ENCODE data around the gene CELF2. TPM values are rescaled to one million over a fixed set of nuclear protein-coding genes. Genes with fewer than 3 reads are reported as not detected.
"Not testable (repeated sequence)": the region's sequence is repeated elsewhere in the genome, so short reads cannot be mapped to it uniquely, and the experiment has no call there.

Gene CELF2
- total RNA-seq, 1 donor = 135 TPM

- Histone ChIP-seq H3K4me3 (ENCODE audit: low read length) (no peak overlapping the region), H3K4me1 (ENCODE audit: insufficient read depth, low read length) (peaks cover 6% of the 10 kb centered on the region), H3K27me3 (ENCODE audit: insufficient read depth, low read length) (no peaks in the 10 kb centered on the region), H3K9me3 (ENCODE audit: low read depth, low read length) (no peaks in the 10 kb centered on the region)
These were observed 89.1 kb downstream of the CELF2 start for GRCh38 chr10:11106621-11107374.

DNA sequence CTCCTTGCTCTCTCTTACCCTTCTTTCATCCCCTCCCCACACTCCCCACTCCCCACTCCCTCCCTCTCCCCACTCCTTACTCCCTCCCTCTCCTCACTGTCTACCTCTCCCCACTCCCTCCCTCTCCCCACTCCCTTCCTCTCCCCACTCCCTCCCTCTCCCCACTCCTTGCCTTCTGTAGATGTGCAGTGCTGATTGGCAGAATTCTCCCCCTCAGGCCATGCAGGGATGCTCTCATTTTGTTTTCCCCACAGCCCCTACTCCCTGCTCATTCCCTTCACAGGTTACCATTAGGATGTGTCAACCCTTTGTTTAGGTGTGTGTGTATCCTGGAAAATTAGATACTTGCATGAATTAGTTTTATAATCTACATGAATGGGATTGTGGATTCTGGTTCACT lies 90.3 kb downstream of the CELF2 start:
- Histone ChIP-seq H3K4me3 (ENCODE audit: low read length) (no peak overlapping the region), H3K27me3 (ENCODE audit: insufficient read depth, low read length) (no peaks in the 10 kb centered on the region), H3K4me1 (ENCODE audit: insufficient read depth, low read length) (peaks cover 6% of the 10 kb centered on the region), H3K9me3 (ENCODE audit: low read depth, low read length) (no peaks in the 10 kb centered on the region)

- peaks cover 9% of the 10 kb centered on the region for H3K4me1 ChIP-seq (ENCODE audit: insufficient read depth, low read length)
- H3K9me3 ChIP-seq (ENCODE audit: low read depth, low read length) = no peaks in the 10 kb centered on the region
- no peaks in the 10 kb centered on the region for H3K27me3 ChIP-seq (ENCODE audit: insufficient read depth, low read length)
- H3K4me3 ChIP-seq (ENCODE audit: low read length) = no peak overlapping the region
These were observed 90.7 kb downstream of the CELF2 start for GRCh38 chr10:11108356-11108755.

DNA sequence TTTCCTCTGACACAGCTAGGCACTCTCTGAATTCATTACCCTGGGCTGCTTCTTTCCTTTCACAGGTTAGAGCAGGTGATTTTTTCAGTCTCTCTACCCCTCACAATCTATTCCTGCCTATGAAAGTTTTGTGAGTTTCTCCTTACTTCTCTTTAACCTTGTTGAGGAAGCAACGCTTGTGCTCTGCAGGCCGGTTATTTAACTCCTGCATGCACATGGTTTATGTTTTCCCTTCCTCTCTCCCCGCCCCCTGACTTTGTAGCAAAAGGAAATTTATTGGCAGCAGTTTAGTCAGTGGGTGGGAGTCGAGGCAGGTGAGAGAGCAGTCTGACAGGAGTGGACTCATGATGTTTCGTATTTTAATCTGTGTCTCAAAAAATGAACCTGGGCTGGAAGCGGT lies 91.9 kb downstream of the CELF2 start:
- H3K4me3 ChIP-seq (ENCODE audit: low read length) = no peak overlapping the region
- H3K27me3 ChIP-seq (ENCODE audit: insufficient read depth, low read length) = no peaks in the 10 kb centered on the region
- no peaks in the 10 kb centered on the region for H3K9me3 ChIP-seq (ENCODE audit: low read depth, low read length)
- peaks cover 13% of the 10 kb centered on the region for H3K4me1 ChIP-seq (ENCODE audit: insufficient read depth, low read length)

DNA sequence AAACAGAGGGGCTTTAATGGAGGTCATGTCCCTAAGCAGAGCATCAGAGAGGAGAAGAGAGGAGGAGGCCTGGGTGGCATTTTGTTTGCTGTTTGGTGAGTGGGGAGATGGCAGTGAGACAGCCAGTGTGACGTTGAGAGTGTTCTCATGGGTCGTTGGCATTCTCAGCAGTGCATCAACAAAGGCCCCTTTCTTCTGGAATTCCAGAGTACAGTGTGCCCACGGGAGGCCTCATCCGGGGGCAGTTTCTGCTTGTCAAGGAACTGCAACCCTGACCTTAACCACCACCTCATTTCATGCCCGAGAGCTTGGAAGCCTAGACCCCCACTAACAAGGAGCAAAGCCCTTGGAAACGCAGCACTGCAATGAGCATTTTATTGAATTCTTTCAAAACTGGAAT lies 92.9 kb downstream of the CELF2 start:
- peaks cover 8% of the 10 kb centered on the region for H3K4me1 ChIP-seq (ENCODE audit: insufficient read depth, low read length)
- H3K27me3 ChIP-seq (ENCODE audit: insufficient read depth, low read length) = no peaks in the 10 kb centered on the region
- H3K9me3 ChIP-seq (ENCODE audit: low read depth, low read length) = no peaks in the 10 kb centered on the region
- H3K4me3 ChIP-seq (ENCODE audit: low read length) = no peak overlapping the region

- no peak overlapping the region for H3K4me3 ChIP-seq (ENCODE audit: low read length)
- H3K9me3 ChIP-seq (ENCODE audit: low read depth, low read length) = no peaks in the 10 kb centered on the region
- H3K4me1 ChIP-seq (ENCODE audit: insufficient read depth, low read length) = peaks cover 8% of the 10 kb centered on the region
- H3K27me3 ChIP-seq (ENCODE audit: insufficient read depth, low read length) = no peaks in the 10 kb centered on the region
These were observed 93.8 kb downstream of the CELF2 start for GRCh38 chr10:11111490-11111889.

DNA sequence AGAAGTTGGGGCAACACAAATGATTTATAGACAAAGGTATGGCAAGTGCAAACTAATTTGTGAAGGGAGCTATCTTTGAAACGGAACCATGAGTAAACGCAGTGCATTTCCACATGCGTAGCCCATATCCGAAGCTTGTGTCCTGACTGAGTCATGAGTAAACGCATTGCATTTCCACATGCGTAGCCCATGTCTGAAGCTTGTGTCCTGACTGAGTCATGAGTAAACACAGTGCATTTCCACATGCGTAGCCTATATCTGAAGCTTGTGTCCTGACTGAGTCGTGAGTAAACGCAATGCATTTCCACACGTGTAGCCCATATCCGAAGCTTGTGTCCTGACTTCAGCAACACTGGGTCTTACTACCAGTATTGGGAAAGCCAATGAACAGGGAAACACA lies 95.0 kb downstream of the CELF2 start:
- no peaks in the 10 kb centered on the region for H3K9me3 ChIP-seq (ENCODE audit: low read depth, low read length)
- no peaks in the 10 kb centered on the region for H3K27me3 ChIP-seq (ENCODE audit: insufficient read depth, low read length)
- no peak overlapping the region for H3K4me3 ChIP-seq (ENCODE audit: low read length)
- peaks cover 8% of the 10 kb centered on the region for H3K4me1 ChIP-seq (ENCODE audit: insufficient read depth, low read length)

DNA sequence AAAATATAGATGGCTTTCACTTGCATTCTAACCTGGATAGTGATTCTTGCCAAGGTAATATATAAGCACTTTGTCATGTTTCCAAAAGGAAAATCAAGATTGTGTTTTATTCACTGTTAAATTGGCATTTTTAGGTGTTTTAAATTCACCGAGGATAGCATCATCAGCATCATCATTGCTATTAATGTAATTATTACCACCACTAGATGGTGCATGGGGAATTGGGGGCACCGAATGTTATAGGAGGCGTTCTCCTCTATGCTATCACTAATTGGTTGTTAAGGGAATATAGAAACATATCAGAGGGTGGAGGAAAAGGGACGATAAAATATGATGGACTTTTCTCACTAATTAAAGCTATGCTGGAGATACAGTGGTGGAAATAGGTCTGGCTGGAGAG lies 95.5 kb downstream of the CELF2 start:
- H3K27me3 ChIP-seq (ENCODE audit: insufficient read depth, low read length) = no peaks in the 10 kb centered on the region
- H3K4me3 ChIP-seq (ENCODE audit: low read length) = no peak overlapping the region
- H3K4me1 ChIP-seq (ENCODE audit: insufficient read depth, low read length) = peaks cover 8% of the 10 kb centered on the region
- no peaks in the 10 kb centered on the region for H3K9me3 ChIP-seq (ENCODE audit: low read depth, low read length)

- Histone ChIP-seq H3K4me3 (ENCODE audit: low read length) (no peak overlapping the region), H3K27me3 (ENCODE audit: insufficient read depth, low read length) (no peaks in the 10 kb centered on the region), H3K4me1 (ENCODE audit: insufficient read depth, low read length) (peaks cover 8% of the 10 kb centered on the region), H3K9me3 (ENCODE audit: low read depth, low read length) (no peaks in the 10 kb centered on the region)
These were observed 96.6 kb downstream of the CELF2 start for GRCh38 chr10:11114269-11114668.

GRCh38 chr10:11115337-11115736 lies 97.7 kb downstream of the CELF2 start:
- Histone ChIP-seq H3K9me3 (ENCODE audit: low read depth, low read length) (no peaks in the 10 kb centered on the region), H3K4me1 (ENCODE audit: insufficient read depth, low read length) (peaks cover 8% of the 10 kb centered on the region), H3K27me3 (ENCODE audit: insufficient read depth, low read length) (no peaks in the 10 kb centered on the region), H3K4me3 (ENCODE audit: low read length) (no peak overlapping the region)

- no peaks in the 10 kb centered on the region for H3K27me3 ChIP-seq (ENCODE audit: insufficient read depth, low read length)
- H3K9me3 ChIP-seq (ENCODE audit: low read depth, low read length) = no peaks in the 10 kb centered on the region
- no peak overlapping the region for H3K4me3 ChIP-seq (ENCODE audit: low read length)
- peaks cover 8% of the 10 kb centered on the region for H3K4me1 ChIP-seq (ENCODE audit: insufficient read depth, low read length)
These were observed 98.7 kb downstream of the CELF2 start for GRCh38 chr10:11116361-11116760.

DNA sequence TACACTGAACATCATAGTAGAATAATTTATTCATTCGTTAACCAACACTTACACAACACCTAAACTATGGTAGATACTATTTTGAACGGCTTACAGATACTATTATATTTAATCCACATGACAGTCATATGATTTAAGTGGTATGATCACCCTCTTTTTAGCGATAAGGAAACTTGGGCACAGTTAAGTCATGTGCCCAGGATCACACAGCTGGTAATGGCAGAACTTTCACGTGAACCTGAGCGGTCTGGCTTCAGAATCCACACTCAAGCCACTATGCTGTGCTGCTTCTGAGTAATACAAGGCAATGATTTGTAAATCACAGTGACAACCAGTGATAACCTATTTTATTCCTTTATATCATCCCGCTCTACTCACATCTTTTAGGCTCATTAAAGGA lies 99.1 kb downstream of the CELF2 start:
- H3K27me3 ChIP-seq (ENCODE audit: insufficient read depth, low read length) = no peaks in the 10 kb centered on the region
- H3K4me3 ChIP-seq (ENCODE audit: low read length) = no peak overlapping the region
- H3K9me3 ChIP-seq (ENCODE audit: low read depth, low read length) = no peaks in the 10 kb centered on the region
- H3K4me1 ChIP-seq (ENCODE audit: insufficient read depth, low read length) = peaks cover 8% of the 10 kb centered on the region

- Histone ChIP-seq H3K27me3 (ENCODE audit: insufficient read depth, low read length) (no peaks in the 10 kb centered on the region), H3K9me3 (ENCODE audit: low read depth, low read length) (no peaks in the 10 kb centered on the region), H3K4me1 (ENCODE audit: insufficient read depth, low read length) (peaks cover under 1% of the 10 kb centered on the region), H3K4me3 (ENCODE audit: low read length) (no peak overlapping the region)
These were observed 101.0 kb downstream of the CELF2 start for GRCh38 chr10:11118686-11119085.

DNA sequence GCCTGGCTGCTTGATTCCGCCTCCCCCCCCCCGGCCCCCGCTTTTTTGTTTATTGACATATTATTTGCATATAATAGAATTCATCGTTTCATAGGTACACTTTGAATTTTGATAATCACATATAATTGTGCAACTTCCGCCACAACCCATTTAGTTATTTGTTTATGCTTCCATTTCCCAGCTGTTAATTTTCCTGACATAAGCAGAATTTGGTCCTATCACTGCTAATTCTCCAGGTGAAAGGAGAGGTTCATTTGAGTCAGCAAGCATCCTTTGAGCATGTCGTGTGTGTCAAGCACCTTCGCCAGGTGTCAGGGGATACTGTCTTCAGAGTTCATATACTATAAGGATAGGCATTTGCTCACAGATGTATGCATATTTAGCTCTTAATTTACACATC lies 102.2 kb downstream of the CELF2 start:
- no peaks in the 10 kb centered on the region for H3K4me1 ChIP-seq (ENCODE audit: insufficient read depth, low read length)
- H3K27me3 ChIP-seq (ENCODE audit: insufficient read depth, low read length) = no peaks in the 10 kb centered on the region
- no peaks in the 10 kb centered on the region for H3K9me3 ChIP-seq (ENCODE audit: low read depth, low read length)
- H3K4me3 ChIP-seq (ENCODE audit: low read length) = no peak overlapping the region

GRCh38 chr10:11120711-11121110 lies 103.0 kb downstream of the CELF2 start:
- H3K4me1 ChIP-seq (ENCODE audit: insufficient read depth, low read length) = no peaks in the 10 kb centered on the region

GRCh38 chr10:11123892-11124291 lies 106.2 kb downstream of the CELF2 start:
- H3K4me1 ChIP-seq (ENCODE audit: insufficient read depth, low read length); H3K4me3 ChIP-seq (ENCODE audit: low read length); H3K9me3 ChIP-seq (ENCODE audit: low read depth, low read length); H3K27me3 ChIP-seq (ENCODE audit: insufficient read depth, low read length): not testable (repeated sequence)

More at GRCh38 chr10:11120711-11121110, 103.0 kb downstream of the CELF2 start:
- Histone ChIP-seq H3K9me3 (ENCODE audit: low read depth, low read length) (no peaks in the 10 kb centered on the region), H3K27me3 (ENCODE audit: insufficient read depth, low read length) (no peaks in the 10 kb centered on the region), H3K4me3 (ENCODE audit: low read length) (no peak overlapping the region)

All from mononuclear cell (primary cell).